Nephron (organoid): ENCODE data around the gene PDIA2.

ENCODE experiments used
- H3K27ac Mint-ChIP-seq, 3 experiments: 2 replicates each; pipeline ENCODE4 v1.8.0; 2020; ENCODE audit warnings: mixed read lengths in 3 of 3, mild to moderate bottlenecking in 2 of 3, moderate library complexity in 1 of 3
- H3K27me3 Mint-ChIP-seq: 2 replicates; pipeline ENCODE4 v1.8.0; 2021; ENCODE audit warnings: low read depth, mild to moderate bottlenecking, moderate library complexity, mixed read lengths
- H3K36me3 Mint-ChIP-seq: 2 replicates; pipeline ENCODE4 v1.8.0; 2020; ENCODE audit warnings: low read depth, mixed read lengths
- H3K4me1 Mint-ChIP-seq: 2 replicates; pipeline ENCODE4 v1.8.0; 2020; ENCODE audit warnings: mixed read lengths
- H3K4me3 Mint-ChIP-seq, 3 experiments: 2 replicates each; pipeline ENCODE4 v1.8.0; 2020; ENCODE audit warnings: mild to moderate bottlenecking in 3 of 3, mixed read lengths in 3 of 3, moderate library complexity in 2 of 3
- H3K9me3 Mint-ChIP-seq: 2 replicates; pipeline ENCODE4 v1.8.0; 2020; ENCODE audit warnings: mixed read lengths
- TF ChIP-seq, protein P1 (sequence below), 3 experiments: fragments of 200-600 bp; sonication (generic); IDR thresholded peaks; one replicate each; pipeline ENCODE4 v1.5.0; 2021; ENCODE audit warnings: antibody characterized with exemption in 3 of 3; ENCODE audit not compliant: unreplicated experiment in 3 of 3

The PDIA2 gene, protein sequence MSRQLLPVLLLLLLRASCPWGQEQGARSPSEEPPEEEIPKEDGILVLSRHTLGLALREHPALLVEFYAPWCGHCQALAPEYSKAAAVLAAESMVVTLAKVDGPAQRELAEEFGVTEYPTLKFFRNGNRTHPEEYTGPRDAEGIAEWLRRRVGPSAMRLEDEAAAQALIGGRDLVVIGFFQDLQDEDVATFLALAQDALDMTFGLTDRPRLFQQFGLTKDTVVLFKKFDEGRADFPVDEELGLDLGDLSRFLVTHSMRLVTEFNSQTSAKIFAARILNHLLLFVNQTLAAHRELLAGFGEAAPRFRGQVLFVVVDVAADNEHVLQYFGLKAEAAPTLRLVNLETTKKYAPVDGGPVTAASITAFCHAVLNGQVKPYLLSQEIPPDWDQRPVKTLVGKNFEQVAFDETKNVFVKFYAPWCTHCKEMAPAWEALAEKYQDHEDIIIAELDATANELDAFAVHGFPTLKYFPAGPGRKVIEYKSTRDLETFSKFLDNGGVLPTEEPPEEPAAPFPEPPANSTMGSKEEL

DNA sequence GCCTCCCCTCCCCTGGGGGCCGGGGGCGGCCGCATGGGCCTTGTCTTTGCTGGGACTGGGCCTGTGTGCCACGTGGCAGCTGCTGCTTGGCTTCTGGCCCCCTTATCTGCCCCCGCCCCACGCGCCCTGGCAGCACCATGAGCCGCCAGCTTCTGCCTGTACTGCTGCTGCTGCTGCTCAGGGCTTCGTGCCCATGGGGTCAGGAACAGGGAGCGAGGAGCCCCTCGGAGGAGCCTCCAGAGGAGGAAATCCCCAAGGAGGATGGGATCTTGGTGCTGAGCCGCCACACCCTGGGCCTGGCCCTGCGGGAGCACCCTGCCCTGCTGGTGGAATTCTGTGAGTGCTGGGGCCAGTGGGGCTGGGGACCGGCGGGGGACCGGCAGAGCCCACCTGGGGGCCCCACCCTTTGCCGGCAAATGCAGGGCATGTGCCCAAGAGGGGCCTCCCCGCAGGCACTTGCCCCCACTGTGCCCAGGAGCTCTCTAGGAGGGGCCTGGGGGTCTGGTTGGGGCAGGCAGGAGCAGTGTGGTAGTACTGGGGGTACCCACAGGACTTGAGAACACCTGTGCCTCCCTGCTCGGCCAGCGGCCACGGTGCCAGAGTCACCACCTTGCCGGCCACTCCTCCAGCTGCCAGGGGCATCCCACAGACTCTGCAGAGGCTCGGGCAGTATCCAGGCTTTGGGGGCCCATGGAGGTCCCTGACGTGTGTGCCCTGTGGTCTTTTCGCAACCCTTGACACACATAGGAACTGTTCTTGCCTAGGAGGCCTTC, at the start of gene PDIA2:
Gene PDIA2 (plus strand): TSS at position 132 of the 773 bp plus-strand sequence. CDS start 6 bp downstream, at position 138.
- H3K4me3 Mint-ChIP-seq = no peak within 1 kb of the TSS
- H3K27ac Mint-ChIP-seq = no peak within 1 kb of the TSS
- TF ChIP-seq, protein P1, sequence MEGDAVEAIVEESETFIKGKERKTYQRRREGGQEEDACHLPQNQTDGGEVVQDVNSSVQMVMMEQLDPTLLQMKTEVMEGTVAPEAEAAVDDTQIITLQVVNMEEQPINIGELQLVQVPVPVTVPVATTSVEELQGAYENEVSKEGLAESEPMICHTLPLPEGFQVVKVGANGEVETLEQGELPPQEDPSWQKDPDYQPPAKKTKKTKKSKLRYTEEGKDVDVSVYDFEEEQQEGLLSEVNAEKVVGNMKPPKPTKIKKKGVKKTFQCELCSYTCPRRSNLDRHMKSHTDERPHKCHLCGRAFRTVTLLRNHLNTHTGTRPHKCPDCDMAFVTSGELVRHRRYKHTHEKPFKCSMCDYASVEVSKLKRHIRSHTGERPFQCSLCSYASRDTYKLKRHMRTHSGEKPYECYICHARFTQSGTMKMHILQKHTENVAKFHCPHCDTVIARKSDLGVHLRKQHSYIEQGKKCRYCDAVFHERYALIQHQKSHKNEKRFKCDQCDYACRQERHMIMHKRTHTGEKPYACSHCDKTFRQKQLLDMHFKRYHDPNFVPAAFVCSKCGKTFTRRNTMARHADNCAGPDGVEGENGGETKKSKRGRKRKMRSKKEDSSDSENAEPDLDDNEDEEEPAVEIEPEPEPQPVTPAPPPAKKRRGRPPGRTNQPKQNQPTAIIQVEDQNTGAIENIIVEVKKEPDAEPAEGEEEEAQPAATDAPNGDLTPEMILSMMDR (IDR thresholded peaks at IDR 0.05; ENCODE audit: unreplicated experiment in 3 of 3) = no peak
- H3K36me3 Mint-ChIP-seq = peaks cover 17% of the 10 kb centered on the region
- no peaks in the 10 kb centered on the region for H3K9me3 Mint-ChIP-seq
- peaks cover 30% of the 10 kb centered on the region for H3K27me3 Mint-ChIP-seq
- no peaks in the 10 kb centered on the region for H3K4me1 Mint-ChIP-seq

DNA sequence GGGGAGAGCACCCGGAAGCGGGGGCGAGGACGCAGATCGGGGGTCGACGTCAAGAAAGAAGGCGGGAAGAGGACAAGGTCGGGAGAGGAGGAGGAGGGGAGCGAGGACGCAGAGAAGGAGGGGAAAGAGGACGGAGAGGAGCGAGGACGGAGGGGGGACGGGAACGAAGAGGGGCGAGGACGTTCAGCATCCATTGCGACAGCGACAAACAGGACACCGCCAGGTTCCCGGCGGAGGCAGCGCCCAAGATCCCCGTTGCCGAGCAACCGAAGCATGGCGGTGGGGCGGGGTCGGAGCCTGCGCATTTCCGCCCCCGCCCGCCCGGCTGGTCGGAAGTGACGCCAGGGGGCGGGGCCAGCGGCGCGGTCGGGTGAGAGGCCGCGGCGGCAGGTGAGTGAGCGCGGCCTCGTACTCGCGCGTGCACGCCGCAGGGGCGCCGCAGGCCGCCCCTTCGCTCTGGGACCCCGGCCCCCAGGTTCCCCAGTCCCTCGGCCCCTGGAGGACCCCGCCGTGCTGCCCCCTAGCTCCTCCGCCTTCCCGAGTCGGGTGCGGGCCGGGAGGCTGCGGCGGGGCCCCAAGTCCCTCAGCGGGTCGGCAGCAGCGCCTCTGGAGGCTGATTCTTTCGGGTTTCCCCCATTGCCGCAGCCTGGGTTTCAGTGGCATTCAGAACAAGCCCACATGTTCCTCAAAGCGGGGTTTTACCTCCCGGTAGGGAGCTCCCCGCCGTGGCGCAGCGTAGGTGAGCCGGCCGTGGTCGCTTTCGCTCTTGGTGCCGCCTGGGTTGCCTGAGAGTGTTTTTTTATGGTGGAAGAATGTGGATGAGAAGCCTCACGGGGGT, 48.3 kb upstream of the PDIA2 start, which contains the start of gene FAM234A:
Gene FAM234A (plus strand): TSS at position 354 of the 838 bp plus-strand sequence. CDS start 19,593 bp downstream, outside the sequence.
- peak within 1 kb of the TSS; percentile 95 to 100 (median 99) for H3K4me3 Mint-ChIP-seq
- no peaks in the 10 kb centered on the region for H3K27me3 Mint-ChIP-seq
- H3K4me1 Mint-ChIP-seq = peaks cover 11% of the 10 kb centered on the region

DNA sequence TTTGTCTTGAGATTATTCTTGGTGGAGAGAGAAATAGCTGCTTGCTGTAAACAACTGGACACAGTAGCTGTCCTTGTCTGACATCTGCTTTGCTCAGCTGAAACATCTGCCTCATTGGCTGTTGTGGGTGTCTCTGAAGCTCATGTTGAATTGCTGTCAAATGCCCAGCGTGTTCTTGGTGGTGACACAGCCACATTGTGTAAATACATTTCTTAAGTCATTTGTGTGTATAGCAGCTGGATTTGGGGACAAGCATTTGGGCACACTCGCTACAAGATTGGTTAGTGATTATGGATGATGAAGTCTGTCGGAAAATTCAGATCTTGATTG, 43.1 kb upstream of the PDIA2 start:
- Mint-ChIP-seq H3K27ac (peak overlapping the region; percentile 71 to 81 (median 75)), H3K4me1 (peaks cover 14% of the 10 kb centered on the region), H3K27me3 (no peaks in the 10 kb centered on the region), H3K36me3 (peaks cover 11% of the 10 kb centered on the region), H3K9me3 (no peaks in the 10 kb centered on the region), H3K4me3 (peak overlapping the region in 1 of 3 experiments; percentile 30)
- TF ChIP-seq, protein P1 (IDR thresholded peaks at IDR 0.05; ENCODE audit: unreplicated experiment in 3 of 3) = no peak

More for the DNA sequence above, 48.3 kb upstream of the PDIA2 start, which contains the start of gene FAM234A:
- Mint-ChIP-seq H3K9me3 (no peaks in the 10 kb centered on the region), H3K36me3 (peaks cover 5% of the 10 kb centered on the region), H3K27ac (peak within 1 kb of the TSS; percentile 88 to 99 (median 99))
- TF ChIP-seq, protein P1 (IDR thresholded peaks at IDR 0.05; ENCODE audit: unreplicated experiment in 3 of 3) = peak in 2 of 3 experiments; percentile 52 to 56

DNA sequence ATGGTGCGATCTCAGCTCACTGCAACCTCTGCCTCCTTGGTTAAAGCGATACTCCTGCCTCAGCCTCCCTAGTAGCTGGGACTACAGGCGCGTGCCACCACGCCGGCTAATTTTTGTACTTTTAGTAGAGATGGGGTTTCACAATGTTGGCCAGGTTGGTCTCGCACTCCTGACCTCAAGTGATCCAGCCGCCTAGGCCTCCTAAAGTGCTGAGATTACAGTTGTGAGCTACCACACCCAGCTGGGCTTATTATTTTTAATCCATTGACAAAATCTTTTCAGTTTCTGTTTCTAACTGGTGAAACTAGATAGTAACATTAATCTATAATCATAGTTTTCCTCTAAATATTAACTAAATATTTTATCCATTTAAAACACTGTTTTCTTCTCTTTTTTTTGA, 42.4 kb upstream of the PDIA2 start:
- peaks cover 15% of the 10 kb centered on the region for H3K36me3 Mint-ChIP-seq
- H3K9me3 Mint-ChIP-seq = no peaks in the 10 kb centered on the region
- no peaks in the 10 kb centered on the region for H3K27me3 Mint-ChIP-seq
- peaks cover 10% of the 10 kb centered on the region for H3K4me1 Mint-ChIP-seq
- peak overlapping the region in 2 of 3 experiments; percentile 75 to 81 for H3K27ac Mint-ChIP-seq
- TF ChIP-seq, protein P1 (IDR thresholded peaks at IDR 0.05; ENCODE audit: unreplicated experiment in 3 of 3) = no peak
- H3K4me3 Mint-ChIP-seq = no peak overlapping the region

DNA sequence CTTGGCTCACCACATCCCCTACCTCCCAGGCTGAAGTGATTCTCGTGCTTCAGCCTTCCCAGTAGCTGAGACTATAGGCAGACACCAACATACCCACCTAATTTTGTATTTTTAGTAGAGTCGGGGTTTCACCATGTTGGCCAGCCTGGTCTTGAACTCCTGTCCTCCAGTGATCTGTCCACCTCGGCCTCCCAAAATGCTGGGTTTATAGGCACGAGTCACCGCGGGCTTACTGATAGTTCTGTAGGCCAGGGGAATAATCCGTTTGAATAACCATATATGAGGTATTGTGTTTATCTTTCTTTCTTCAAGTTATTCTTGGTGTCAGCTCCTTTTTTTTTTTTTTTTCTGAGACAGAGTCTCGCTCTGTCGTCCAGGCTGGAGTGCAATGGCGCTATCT, 40.7 kb upstream of the PDIA2 start:
- peaks cover 9% of the 10 kb centered on the region for H3K4me1 Mint-ChIP-seq

More for the DNA sequence above, 40.7 kb upstream of the PDIA2 start:
- H3K27ac Mint-ChIP-seq = no peak overlapping the region
- H3K4me3 Mint-ChIP-seq = no peak overlapping the region
- H3K9me3 Mint-ChIP-seq = no peaks in the 10 kb centered on the region
- TF ChIP-seq, protein P1 (IDR thresholded peaks at IDR 0.05; ENCODE audit: unreplicated experiment in 3 of 3) = no peak
- H3K36me3 Mint-ChIP-seq = peaks cover 12% of the 10 kb centered on the region
- no peaks in the 10 kb centered on the region for H3K27me3 Mint-ChIP-seq
